GM12878 (cell line): ENCODE data around the gene ZNF486.

ENCODE experiments used
- CHD2 ChIP-seq: IDR thresholded peaks from 2 replicates; pipeline ENCODE4 v1.6.1; 2011; ENCODE audit warnings: low read depth, low read length, improper control_type of control experiment, borderline replicate concordance
- EZH2 ChIP-seq: IDR thresholded peaks from 2 replicates; pipeline ENCODE4 v1.6.1; 2012; ENCODE audit warnings: low read depth, mild to moderate bottlenecking, control low read depth, inconsistent platforms, low read length, borderline replicate concordance; ENCODE audit not compliant: control insufficient read depth
- GABPA ChIP-seq: IDR thresholded peaks from 2 replicates; pipeline ENCODE4 v1.6.1; 2014; ENCODE audit warnings: antibody characterized with exemption, low read depth, mild to moderate bottlenecking, inconsistent platforms
- IRF3 ChIP-seq: fragments of 450-650 bp; IDR thresholded peaks from 2 replicates; pipeline ENCODE4 v1.6.1; 2014; ENCODE audit warnings: mild to moderate bottlenecking
- RAD21 ChIP-seq: IDR thresholded peaks from 2 replicates; pipeline ENCODE4 v1.6.1; 2011; ENCODE audit warnings: mild to moderate bottlenecking, low read depth, low read length, moderate library complexity; ENCODE audit not compliant: insufficient read depth
- RAD51 ChIP-seq: fragments of 450-650 bp; IDR thresholded peaks from 2 replicates; pipeline ENCODE4 v1.6.1; 2016; ENCODE audit warnings: moderate library complexity, mild to moderate bottlenecking, inconsistent platforms
- RELA ChIP-seq: fragments of 450-650 bp; IDR thresholded peaks from 2 replicates; pipeline ENCODE4 v1.8.0; 2014; ENCODE audit warnings: borderline replicate concordance; ENCODE audit not compliant: partially characterized antibody
- ZBTB40 ChIP-seq: fragments of 450-650 bp; IDR thresholded peaks from 2 replicates; pipeline ENCODE4 v1.6.1; 2016; ENCODE audit warnings: mild to moderate bottlenecking, moderate library complexity, borderline replicate concordance
- TF ChIP-seq, protein P1 (sequence below): fragments of 150-350 bp; IDR thresholded peaks from 2 replicates; pipeline ENCODE4 v1.6.1; 2016; ENCODE audit warnings: low read depth, low read length
- TF ChIP-seq, protein P2 (sequence below): IDR thresholded peaks from 2 replicates; pipeline ENCODE4 v1.6.1; 2012; ENCODE audit warnings: low read depth, low read length, improper control_type of control experiment

- TF ChIP-seq, protein P1, sequence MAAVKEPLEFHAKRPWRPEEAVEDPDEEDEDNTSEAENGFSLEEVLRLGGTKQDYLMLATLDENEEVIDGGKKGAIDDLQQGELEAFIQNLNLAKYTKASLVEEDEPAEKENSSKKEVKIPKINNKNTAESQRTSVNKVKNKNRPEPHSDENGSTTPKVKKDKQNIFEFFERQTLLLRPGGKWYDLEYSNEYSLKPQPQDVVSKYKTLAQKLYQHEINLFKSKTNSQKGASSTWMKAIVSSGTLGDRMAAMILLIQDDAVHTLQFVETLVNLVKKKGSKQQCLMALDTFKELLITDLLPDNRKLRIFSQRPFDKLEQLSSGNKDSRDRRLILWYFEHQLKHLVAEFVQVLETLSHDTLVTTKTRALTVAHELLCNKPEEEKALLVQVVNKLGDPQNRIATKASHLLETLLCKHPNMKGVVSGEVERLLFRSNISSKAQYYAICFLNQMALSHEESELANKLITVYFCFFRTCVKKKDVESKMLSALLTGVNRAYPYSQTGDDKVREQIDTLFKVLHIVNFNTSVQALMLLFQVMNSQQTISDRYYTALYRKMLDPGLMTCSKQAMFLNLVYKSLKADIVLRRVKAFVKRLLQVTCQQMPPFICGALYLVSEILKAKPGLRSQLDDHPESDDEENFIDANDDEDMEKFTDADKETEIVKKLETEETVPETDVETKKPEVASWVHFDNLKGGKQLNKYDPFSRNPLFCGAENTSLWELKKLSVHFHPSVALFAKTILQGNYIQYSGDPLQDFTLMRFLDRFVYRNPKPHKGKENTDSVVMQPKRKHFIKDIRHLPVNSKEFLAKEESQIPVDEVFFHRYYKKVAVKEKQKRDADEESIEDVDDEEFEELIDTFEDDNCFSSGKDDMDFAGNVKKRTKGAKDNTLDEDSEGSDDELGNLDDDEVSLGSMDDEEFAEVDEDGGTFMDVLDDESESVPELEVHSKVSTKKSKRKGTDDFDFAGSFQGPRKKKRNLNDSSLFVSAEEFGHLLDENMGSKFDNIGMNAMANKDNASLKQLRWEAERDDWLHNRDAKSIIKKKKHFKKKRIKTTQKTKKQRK = no peak
- TF ChIP-seq GABPA (no peak), CHD2 (no peak), RAD21 (no peak), RELA (no peak), ZBTB40 (no peak), IRF3 (no peak), EZH2 (no peak), RAD51 (no peak)
- TF ChIP-seq, protein P2, sequence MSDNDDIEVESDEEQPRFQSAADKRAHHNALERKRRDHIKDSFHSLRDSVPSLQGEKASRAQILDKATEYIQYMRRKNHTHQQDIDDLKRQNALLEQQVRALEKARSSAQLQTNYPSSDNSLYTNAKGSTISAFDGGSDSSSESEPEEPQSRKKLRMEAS = no peak
Measured at GRCh38 chr19:20153281-20153680, 13.7 kb upstream of the ZNF486 start.
